ENCODE results near the gene OIT3. TPM values are rescaled to one million over a fixed set of nuclear protein-coding genes. Genes with fewer than 3 reads are reported as not detected.

OIT3 gene
- total RNA-seq, 2 experiments from 2014 or later = not detected

DNA sequence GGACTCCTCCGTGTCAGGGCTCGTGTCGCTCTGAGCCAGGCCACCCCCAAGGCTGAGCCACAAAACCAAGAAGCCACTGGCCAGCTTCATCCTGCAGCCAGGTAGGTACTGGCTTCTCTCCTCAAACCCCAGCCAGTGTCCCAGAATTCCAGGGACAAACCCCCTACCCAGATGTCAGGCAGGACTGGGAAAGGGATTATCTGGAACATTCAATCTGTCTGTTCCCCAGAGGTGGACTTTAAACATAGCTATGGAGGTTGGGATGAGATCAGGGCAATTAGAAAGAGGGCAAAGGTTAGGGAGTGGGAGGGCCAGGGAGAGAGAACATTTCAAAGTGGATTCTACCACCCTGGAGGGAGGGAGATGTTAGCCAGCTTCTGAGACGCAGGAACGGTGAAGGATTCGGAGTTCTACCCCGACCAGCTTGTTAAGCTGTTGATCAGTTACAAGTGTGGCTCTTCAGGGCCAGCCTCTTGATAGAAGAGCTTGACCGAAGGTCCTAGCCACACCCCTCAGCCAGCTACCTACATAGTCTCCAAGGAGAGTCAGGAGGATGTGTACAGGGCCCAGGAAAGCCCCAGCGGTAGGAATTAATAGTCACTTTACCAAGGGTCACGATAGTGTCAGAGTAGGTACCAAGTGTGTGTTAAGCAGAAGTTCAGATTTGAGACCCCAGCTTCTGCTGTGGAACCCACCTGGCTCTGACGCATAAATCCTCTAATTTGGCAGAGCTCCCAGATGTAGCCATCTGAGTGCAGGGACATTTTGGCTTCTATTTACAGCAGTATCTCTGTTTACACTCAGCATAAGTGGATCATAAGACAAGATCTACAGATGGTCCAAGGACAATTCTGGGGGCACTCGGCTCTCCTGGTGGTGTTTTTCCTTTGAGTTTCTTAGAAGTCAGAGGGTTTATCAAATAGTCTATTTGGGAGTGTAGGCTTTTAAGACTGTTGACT lies 61.3 kb downstream of the OIT3 start, which contains the start of gene PLA2G12B:
PLA2G12B (minus strand) TSS at position 211 of the 959 bp plus-strand sequence; CDS start at position 90, 121 bp downstream.
- H3K27ac Mint-ChIP-seq = no peak within 1 kb of the TSS
- DNase-seq = no peak
- H3K36me3 Mint-ChIP-seq (ENCODE audit: low read depth) = no peaks in the 10 kb centered on the region
- ATAC-seq = no peak
- ChIA-PET CTCF (interaction anchor here (1.5 kb wide), 1 partner anchor 66 kb away, joined by 5 read pairs; no protein-coding TSS in a partner anchor), POLR2A (no interaction called here)
- H3K9me3 Mint-ChIP-seq (ENCODE audit: insufficient read depth) = no peaks in the 10 kb centered on the region
- H3K27me3 Mint-ChIP-seq (ENCODE audit: low read depth) = peaks cover 23% of the 10 kb centered on the region
- no peaks in the 10 kb centered on the region for H3K4me1 Mint-ChIP-seq (ENCODE audit: low read depth)
- H3K4me3 Mint-ChIP-seq = no peak within 1 kb of the TSS

DNA sequence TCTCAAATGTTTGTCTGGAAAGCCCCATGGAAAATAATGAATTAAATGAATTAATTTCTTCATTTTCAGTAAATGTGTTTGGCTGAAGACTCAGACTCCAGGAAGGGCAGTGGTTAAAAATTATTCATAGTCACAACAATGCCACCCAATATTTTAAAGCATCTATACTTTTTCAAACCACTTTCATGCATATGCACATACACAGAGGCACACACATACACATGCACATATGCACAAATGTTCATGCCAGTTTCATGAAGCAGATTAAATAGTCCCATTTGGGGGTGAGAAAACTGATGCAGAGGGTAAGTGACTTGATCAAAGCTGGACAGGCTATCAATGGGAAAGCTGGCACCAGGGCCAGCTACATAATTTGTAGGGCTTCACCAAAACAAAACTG lies 62.5 kb downstream of the OIT3 start:
- Mint-ChIP-seq H3K4me1 (ENCODE audit: low read depth) (no peaks in the 10 kb centered on the region), H3K36me3 (ENCODE audit: low read depth) (no peaks in the 10 kb centered on the region), H3K4me3 (no peak overlapping the region), H3K9me3 (ENCODE audit: insufficient read depth) (no peaks in the 10 kb centered on the region), H3K27me3 (ENCODE audit: low read depth) (peaks cover 26% of the 10 kb centered on the region), H3K27ac (no peak overlapping the region)
- no peak for DNase-seq
- no peak for ATAC-seq
- ChIA-PET POLR2A (no interaction called here), CTCF (no interaction called here)

DNA sequence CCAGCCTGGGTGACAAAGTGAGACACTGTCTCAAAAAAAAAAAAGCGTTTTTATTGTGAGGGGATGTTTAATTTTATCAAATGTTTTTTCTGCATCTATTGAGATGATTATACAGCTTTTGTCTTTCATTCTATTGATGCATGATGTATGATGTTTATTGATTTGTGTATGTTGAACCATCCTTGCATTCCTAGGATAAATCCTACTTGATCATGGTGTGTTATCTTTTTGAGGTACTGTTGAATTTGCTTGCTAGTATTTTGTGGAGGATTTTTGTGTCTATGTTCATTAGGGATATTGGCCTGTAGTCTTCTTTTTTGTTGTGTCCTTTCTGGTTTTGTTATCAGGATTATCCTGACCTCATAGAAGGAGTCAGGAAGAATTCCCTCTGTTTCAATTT lies 83.3 kb downstream of the OIT3 start:
- Mint-ChIP-seq H3K27me3 (ENCODE audit: low read depth) (peaks cover 7% of the 10 kb centered on the region), H3K27ac (no peak overlapping the region), H3K4me3 (no peak overlapping the region), H3K9me3 (ENCODE audit: insufficient read depth) (peaks cover 50% of the 10 kb centered on the region), H3K4me1 (ENCODE audit: low read depth) (no peaks in the 10 kb centered on the region), H3K36me3 (ENCODE audit: low read depth) (peaks cover 20% of the 10 kb centered on the region)
- POLR2A ChIA-PET = interaction anchor here (0.7 kb wide), 1 partner anchor 200 kb away, joined by 3 read pairs; no protein-coding TSS in a partner anchor
- DNase-seq (no peak), ATAC-seq (no peak)
- CTCF ChIA-PET = no interaction called here

DNA sequence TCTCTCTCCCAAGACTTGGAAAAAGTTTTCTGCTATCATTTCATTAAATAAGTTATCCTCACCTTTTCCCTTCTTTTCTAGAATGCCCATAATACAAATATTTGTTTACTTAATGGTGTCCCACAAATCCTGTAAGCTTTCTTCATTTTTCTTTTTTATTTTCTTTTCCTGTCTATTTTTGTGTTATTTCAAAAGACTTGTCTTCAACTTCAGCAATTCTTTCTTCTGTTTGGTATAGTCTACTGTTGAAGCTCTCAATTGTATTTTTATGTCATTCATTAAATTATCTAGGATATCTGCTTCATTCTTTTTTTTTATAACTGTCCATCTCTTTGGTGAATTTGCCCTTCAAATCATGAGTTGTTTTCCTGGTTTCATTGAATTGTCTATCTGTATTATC lies 86.2 kb downstream of the OIT3 start:
- ATAC-seq = no peak
- no peaks in the 10 kb centered on the region for H3K4me1 Mint-ChIP-seq (ENCODE audit: low read depth)
- ChIA-PET CTCF (no interaction called here), POLR2A (no interaction called here)
- H3K36me3 Mint-ChIP-seq (ENCODE audit: low read depth) = peaks cover 18% of the 10 kb centered on the region
- no peak overlapping the region for H3K27ac Mint-ChIP-seq
- H3K4me3 Mint-ChIP-seq = no peak overlapping the region
- peaks cover 3% of the 10 kb centered on the region for H3K27me3 Mint-ChIP-seq (ENCODE audit: low read depth)
- H3K9me3 Mint-ChIP-seq (ENCODE audit: insufficient read depth) = peaks cover 50% of the 10 kb centered on the region
- no peak for DNase-seq

DNA sequence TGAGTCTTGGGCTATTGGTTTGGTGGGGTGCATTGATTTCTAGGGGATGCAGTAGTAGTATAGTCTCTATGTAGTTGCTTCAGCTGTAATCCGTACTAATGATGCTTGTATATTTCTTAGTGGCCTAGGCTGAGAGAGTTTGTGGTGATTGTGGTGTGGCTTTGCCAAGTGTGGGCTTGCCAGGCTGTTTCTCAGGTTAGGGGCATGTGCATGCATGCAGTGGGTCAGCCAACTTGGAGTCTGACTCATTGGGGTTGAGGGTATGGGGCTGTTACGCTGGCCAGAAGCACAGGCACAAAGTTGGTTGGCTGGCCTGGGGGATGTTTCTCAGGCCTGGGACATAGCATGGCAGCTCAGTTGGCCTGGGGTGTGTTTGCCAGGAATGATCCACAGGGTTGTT lies 86.8 kb downstream of the OIT3 start:
- CTCF ChIA-PET = no interaction called here
- DNase-seq (no peak), ATAC-seq (no peak)
- Mint-ChIP-seq H3K4me3 (no peak overlapping the region), H3K27me3 (ENCODE audit: low read depth) (peaks cover 3% of the 10 kb centered on the region), H3K9me3 (ENCODE audit: insufficient read depth) (peaks cover 49% of the 10 kb centered on the region), H3K27ac (no peak overlapping the region), H3K36me3 (ENCODE audit: low read depth) (peaks cover 18% of the 10 kb centered on the region), H3K4me1 (ENCODE audit: low read depth) (no peaks in the 10 kb centered on the region)
- POLR2A ChIA-PET = no interaction called here

DNA sequence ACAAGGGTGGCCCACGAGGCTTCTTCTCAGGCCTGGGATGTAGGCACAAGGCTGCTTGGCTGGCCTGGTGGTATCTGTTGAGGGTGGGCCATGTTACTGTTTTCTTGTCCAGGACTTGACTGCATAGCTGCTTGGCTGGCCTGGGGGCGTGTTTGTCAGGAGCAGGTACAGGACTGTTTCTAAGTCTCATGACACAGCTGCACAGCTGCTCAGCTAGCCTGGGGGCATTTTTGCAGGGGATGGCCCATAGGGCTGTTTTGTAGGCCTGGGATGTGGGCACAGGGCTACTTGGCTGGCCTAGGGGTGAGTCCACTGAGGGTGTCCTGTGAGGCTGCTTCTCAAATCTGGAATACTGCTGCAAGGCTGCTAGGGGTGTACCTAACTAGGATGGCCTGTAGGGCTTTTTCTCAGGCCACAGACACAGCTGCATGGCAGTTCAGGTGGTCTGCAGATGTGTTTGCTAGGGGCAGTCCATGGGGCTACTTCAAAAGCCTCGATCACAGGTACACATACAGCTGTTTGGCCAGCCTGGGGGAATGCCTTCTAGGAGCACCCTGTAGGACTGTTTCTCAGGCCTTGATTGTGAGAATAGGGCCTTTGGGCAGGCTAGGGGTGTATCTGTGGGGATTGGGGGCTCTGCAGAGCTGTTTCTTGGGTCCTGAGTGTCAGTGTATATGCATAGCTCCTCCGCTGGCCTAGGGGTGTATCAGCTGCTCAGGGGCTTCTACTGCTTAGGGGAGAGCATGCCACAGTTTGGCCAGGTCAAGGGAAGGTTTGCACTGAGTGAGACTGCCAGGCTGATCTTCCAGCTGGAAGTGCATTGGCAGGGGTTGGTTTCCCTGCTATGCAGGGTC lies 87.7 kb downstream of the OIT3 start:
- no peak for ATAC-seq
- Mint-ChIP-seq H3K9me3 (ENCODE audit: insufficient read depth) (peaks cover 45% of the 10 kb centered on the region), H3K27ac (no peak overlapping the region), H3K36me3 (ENCODE audit: low read depth) (peaks cover 18% of the 10 kb centered on the region), H3K27me3 (ENCODE audit: low read depth) (peaks cover 3% of the 10 kb centered on the region), H3K4me3 (no peak overlapping the region), H3K4me1 (ENCODE audit: low read depth) (no peaks in the 10 kb centered on the region)
- no peak for DNase-seq
- CTCF ChIA-PET = no interaction called here
- POLR2A ChIA-PET = no interaction called here

DNA sequence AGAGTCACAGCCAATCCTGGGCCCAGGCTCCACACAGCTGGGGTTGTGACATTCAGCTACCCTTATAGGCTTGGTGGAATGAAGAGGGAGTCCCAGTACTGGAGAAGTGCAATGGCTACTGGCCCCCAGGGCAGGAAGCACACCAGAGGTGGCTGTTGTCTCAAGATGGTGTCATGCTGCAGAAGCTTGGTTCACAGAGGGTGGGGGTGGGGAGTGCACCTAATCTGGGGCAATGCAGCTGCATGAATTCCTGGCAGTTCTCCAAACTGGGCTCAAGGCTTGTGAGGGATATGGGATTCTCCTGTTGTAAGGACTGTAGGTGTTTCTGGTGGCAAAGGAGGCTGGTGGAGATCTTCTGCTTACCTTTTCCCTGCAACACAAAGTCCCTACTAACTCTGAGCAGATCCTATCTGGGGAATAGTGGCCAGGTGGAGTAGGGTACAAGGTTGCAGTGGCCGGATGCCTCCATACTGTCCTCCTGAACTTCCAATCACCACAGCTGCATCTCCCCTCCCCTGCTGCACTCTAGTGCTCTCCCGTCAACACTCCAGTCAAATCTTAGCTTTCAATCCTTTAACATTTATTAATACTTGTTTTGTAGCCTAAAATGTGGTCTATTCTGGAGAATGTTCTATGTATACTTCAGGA lies 88.5 kb downstream of the OIT3 start:
- Mint-ChIP-seq H3K36me3 (ENCODE audit: low read depth) (peaks cover 14% of the 10 kb centered on the region), H3K9me3 (ENCODE audit: insufficient read depth) (peaks cover 40% of the 10 kb centered on the region), H3K4me3 (no peak overlapping the region), H3K4me1 (ENCODE audit: low read depth) (no peaks in the 10 kb centered on the region), H3K27me3 (ENCODE audit: low read depth) (peaks cover under 1% of the 10 kb centered on the region), H3K27ac (no peak overlapping the region)
- CTCF ChIA-PET = no interaction called here
- POLR2A ChIA-PET = no interaction called here
- ATAC-seq (no peak), DNase-seq (no peak)

Other genes with a start within 250 kb of the OIT3 start
- gene MCU, start 201.6 kb upstream of the OIT3 start, total RNA-seq = 10 to 100 TPM; 11.3 to 11.6 TPM
- gene PLA2G12B, start 61.1 kb downstream of the OIT3 start, total RNA-seq = not detected
- gene P4HA1, start 203.1 kb downstream of the OIT3 start, total RNA-seq = 10 to 100 TPM; 37.4 to 38.9 TPM
- gene NUDT13, start 216.7 kb downstream of the OIT3 start, total RNA-seq = 1 to 10 TPM; 1.6 to 1.7 TPM

Measured in activated CD8-positive, alpha-beta T cell treated with anti-CD3 and anti-CD28 coated beads, Interleukin-2, amount 10 ng/mL, durations not matched to agents 7 days and 5 days (primary cell).